CD8-positive, alpha-beta memory T cell (primary cell): ENCODE measurements around the gene DOCK4. TPM values are rescaled to one million over a fixed set of nuclear protein-coding genes. Genes with fewer than 3 reads are reported as not detected.

Experiments
- CTCF ChIA-PET: fragments of 350-600 bp; sonication (Branson Sonifier 250); formaldehyde crosslinking; loops from one replicate; lab custom pipeline; 2021; ENCODE audit warnings: antibody characterized with exemption; lab: Charles Lee
- POLR2A ChIA-PET: fragments of 350-600 bp; sonication (Branson Sonifier 250); formaldehyde crosslinking; loops from one replicate; lab custom pipeline; 2021; ENCODE audit warnings: antibody characterized with exemption; lab: Charles Lee
- DNase-seq, 5 donors: peaks; one replicate each; pipeline versions ENCODE4 v3.0.0 to v3.0.0-alpha.2; 2020 to 2022; ENCODE audit warnings: mixed read lengths in 1 of 5
- H3K27ac ChIP-seq: one replicate; pipeline ENCODE4 v1.7.0; 2013; ENCODE audit warnings: low read depth, mild to moderate bottlenecking, low read length, moderate library complexity
- H3K27me3 ChIP-seq: 2 replicates; pipeline ENCODE4 v1.7.0; 2013; ENCODE audit warnings: low read length, mild to moderate bottlenecking; ENCODE audit not compliant: insufficient read depth, poor library complexity, severe bottlenecking
- H3K36me3 ChIP-seq: 2 replicates; pipeline ENCODE4 v1.7.0; 2013; ENCODE audit warnings: mild to moderate bottlenecking, low read length, moderate library complexity; ENCODE audit not compliant: insufficient read depth
- H3K4me1 ChIP-seq: 2 replicates; pipeline ENCODE4 v1.7.0; 2013; ENCODE audit warnings: mild to moderate bottlenecking, low read length, moderate library complexity; ENCODE audit not compliant: insufficient read depth
- H3K4me3 ChIP-seq: 2 replicates; pipeline ENCODE4 v1.7.0; 2013; ENCODE audit warnings: mild to moderate bottlenecking, low read length
- H3K9me3 ChIP-seq: 2 replicates; pipeline ENCODE4 v1.7.0; 2013; ENCODE audit warnings: mild to moderate bottlenecking, low read length
- H3K27ac Mint-ChIP-seq, 8 donors: one replicate each; pipeline ENCODE4 v1.8.0; 2020 to 2021; ENCODE audit warnings: mixed read lengths in 8 of 8, mild to moderate bottlenecking in 6 of 8, inconsistent platforms in 3 of 8, moderate library complexity in 3 of 8
- H3K27me3 Mint-ChIP-seq, 2 donors: one replicate each; pipeline ENCODE4 v1.8.0; 2020 to 2021; ENCODE audit warnings: mixed read lengths in 2 of 2, mild to moderate bottlenecking in 1 of 2, moderate library complexity in 1 of 2
- H3K36me3 Mint-ChIP-seq, 3 donors: one replicate each; pipeline ENCODE4 v1.8.0; 2020 to 2021; ENCODE audit warnings: mixed read lengths in 3 of 3, inconsistent platforms in 1 of 3, mild to moderate bottlenecking in 1 of 3
- H3K4me1 Mint-ChIP-seq, 3 donors: one replicate each; pipeline ENCODE4 v1.8.0; 2020 to 2021; ENCODE audit warnings: mixed read lengths in 3 of 3, inconsistent platforms in 1 of 3, mild to moderate bottlenecking in 1 of 3
- H3K4me3 Mint-ChIP-seq, 7 donors: one replicate each; pipeline ENCODE4 v1.8.0; 2020 to 2021; ENCODE audit warnings: mixed read lengths in 7 of 7, mild to moderate bottlenecking in 6 of 7, moderate library complexity in 4 of 7, inconsistent platforms in 2 of 7
- H3K9me3 Mint-ChIP-seq, 5 donors: one replicate each; pipeline ENCODE4 v1.8.0; 2020 to 2022; ENCODE audit warnings: mixed read lengths in 5 of 5, mild to moderate bottlenecking in 3 of 5, moderate library complexity in 2 of 5, inconsistent platforms in 1 of 5
- polyA plus RNA-seq: library from polyadenylated mRNA; unstranded; fragments of 300-500 nt; fragmentation: Illumina TruSeq; gene quantifications from one replicate; pipeline ENCODE4 v1.2.3, GENCODE V29; 2021
- total RNA-seq, 2 experiments: library from RNA; stranded (reverse); gene quantifications; one replicate each; pipeline ENCODE4 v1.2.3, GENCODE V29; 2021

DOCK4 gene
- total and polyA plus RNA-seq, 3 experiments from 2014 or later: 1.2 TPM; not detected in 1

DNA sequence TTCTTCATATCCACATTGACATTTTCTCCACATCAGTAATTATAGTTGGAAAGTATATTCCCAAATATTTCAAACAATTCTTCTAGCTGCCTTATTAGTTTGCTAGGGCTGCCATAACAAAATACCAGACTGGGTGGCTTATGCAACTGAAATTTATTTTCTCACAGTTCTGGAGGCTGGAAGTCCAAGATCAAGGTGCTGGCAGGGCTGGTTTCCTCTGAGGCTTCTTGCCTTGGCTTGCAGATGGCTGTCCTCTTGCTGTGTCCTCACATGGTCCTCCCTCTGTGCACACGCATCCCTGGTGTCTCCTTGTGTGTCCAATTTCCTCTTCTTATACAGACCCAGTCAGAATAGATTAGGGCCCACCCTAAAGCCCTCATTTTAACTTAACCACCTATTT is 34.5 kb downstream of the DOCK4 start:
- CTCF ChIA-PET: no interaction called here

DNA sequence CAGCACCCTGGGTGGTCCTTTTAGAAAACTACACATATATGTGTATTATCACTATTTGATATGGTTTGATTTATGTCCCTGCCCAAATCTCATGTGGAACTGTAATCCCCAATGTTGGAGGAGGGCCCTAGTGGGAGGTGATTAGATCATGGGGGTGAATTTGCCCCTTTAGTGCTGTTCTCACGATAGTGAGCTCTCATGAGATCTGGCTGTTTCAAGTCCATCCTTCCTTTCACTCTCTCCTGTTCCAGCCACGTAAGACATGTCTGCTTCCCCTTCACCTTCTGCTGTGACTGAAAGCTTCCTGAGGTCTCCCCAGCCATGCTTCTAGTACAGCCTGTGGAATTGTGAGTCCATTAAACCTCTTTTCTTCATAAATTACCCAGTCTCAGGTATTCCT is 37.3 kb downstream of the DOCK4 start:
- no peak for DNase-seq
- Histone ChIP-seq H3K4me1 (no peaks in the 10 kb centered on the region), H3K27ac (no peak overlapping the region), H3K27me3 (no peaks in the 10 kb centered on the region), H3K36me3 (no peaks in the 10 kb centered on the region), H3K9me3 (no peaks in the 10 kb centered on the region), H3K4me3 (no peak overlapping the region)
- Mint-ChIP-seq H3K36me3 (no peaks in the 10 kb centered on the region), H3K27me3 (peaks cover 20 to 36% of the 10 kb centered on the region in 2 donors), H3K27ac (no peak overlapping the region), H3K9me3 (no peaks in the 10 kb centered on the region), H3K4me3 (no peak overlapping the region), H3K4me1 (no peaks in the 10 kb centered on the region)
- POLR2A ChIA-PET: no interaction called here
- CTCF ChIA-PET: no interaction called here

More for the DNA sequence above, 34.5 kb downstream of the DOCK4 start:
- POLR2A ChIA-PET: no interaction called here
- Mint-ChIP-seq H3K36me3 (peaks cover 0 to 4% (median 0%) of the 10 kb centered on the region in 3 donors), H3K4me1 (no peaks in the 10 kb centered on the region), H3K27me3 (peaks cover 25 to 58% of the 10 kb centered on the region in 2 donors), H3K9me3 (no peaks in the 10 kb centered on the region), H3K4me3 (no peak overlapping the region), H3K27ac (no peak overlapping the region)
- Histone ChIP-seq H3K27ac (no peak overlapping the region), H3K27me3 (peaks cover under 1% of the 10 kb centered on the region), H3K4me3 (no peak overlapping the region), H3K9me3 (no peaks in the 10 kb centered on the region), H3K4me1 (no peaks in the 10 kb centered on the region), H3K36me3 (no peaks in the 10 kb centered on the region)
- DNase-seq: no peak

DNA sequence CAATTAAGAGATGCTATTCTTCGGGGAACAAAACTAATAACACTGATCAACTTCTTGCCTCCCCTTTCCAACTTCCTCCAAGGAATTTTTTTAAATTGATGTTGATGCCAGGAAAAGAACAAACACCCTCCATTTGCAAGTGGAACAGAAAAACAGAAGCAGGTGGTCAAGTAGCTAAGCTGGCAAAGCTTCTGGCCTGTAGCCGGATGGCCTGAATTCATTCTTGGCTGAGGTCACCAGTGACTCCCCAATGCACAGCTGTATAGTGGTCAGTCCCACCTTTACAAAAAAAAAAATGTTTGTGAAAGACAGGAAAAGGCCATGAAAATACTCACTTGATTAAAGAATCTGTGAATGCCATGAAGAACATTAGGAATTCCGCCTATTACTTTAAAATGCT is 39.1 kb downstream of the DOCK4 start:
- peaks cover 18 to 21% of the 10 kb centered on the region in 2 donors for H3K27me3 Mint-ChIP-seq
- no peak overlapping the region for H3K27ac Mint-ChIP-seq
- H3K36me3 Mint-ChIP-seq: no peaks in the 10 kb centered on the region
- no peaks in the 10 kb centered on the region for H3K4me1 ChIP-seq
- no peak for DNase-seq
- no peaks in the 10 kb centered on the region for H3K9me3 Mint-ChIP-seq
- H3K9me3 ChIP-seq: no peaks in the 10 kb centered on the region
- H3K4me3 Mint-ChIP-seq: no peak overlapping the region
- ChIA-PET POLR2A (no interaction called here), CTCF (interaction anchor here (1.3 kb wide), 1 partner anchor 10 kb away, joined by 3 read pairs; no protein-coding TSS in a partner anchor)
- no peaks in the 10 kb centered on the region for H3K27me3 ChIP-seq
- no peaks in the 10 kb centered on the region for H3K36me3 ChIP-seq
- no peak overlapping the region for H3K27ac ChIP-seq
- H3K4me1 Mint-ChIP-seq: no peaks in the 10 kb centered on the region
- H3K4me3 ChIP-seq: no peak overlapping the region

DNA sequence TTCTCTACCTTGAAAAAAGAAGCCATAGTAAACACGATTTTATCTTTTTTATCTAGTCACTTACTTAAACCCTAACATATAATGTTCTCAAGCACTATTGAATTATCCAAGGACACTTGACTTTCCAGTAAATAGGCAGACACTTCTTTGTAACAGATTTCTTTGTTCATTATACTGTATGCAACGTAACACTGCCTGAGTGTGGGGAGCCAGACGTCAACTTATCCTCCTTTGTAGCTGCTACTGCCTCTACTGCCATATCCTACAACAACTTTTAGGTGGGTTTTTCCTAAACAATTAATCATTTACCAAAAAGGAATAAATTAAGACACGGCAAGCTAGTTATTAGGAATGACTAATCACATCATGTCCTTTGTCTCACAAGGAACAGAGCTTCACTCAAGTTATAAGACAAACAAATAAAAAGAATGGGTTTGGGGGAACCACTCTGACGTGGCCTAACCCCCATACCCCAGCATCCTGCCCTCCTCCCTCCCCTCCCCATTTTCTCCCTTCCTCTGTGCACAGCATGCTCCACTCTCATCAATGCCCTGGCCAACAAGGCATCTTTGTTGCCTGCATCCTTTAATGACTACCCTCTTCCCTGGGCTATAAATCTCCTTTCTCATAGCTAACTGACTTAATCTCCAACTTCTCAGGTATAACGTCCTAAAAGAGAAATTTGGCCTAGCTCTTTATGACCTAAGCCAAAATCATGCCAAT is 43.3 kb downstream of the DOCK4 start:
- POLR2A ChIA-PET: no interaction called here
- H3K27me3 ChIP-seq: no peaks in the 10 kb centered on the region
- CTCF ChIA-PET: no interaction called here

DNA sequence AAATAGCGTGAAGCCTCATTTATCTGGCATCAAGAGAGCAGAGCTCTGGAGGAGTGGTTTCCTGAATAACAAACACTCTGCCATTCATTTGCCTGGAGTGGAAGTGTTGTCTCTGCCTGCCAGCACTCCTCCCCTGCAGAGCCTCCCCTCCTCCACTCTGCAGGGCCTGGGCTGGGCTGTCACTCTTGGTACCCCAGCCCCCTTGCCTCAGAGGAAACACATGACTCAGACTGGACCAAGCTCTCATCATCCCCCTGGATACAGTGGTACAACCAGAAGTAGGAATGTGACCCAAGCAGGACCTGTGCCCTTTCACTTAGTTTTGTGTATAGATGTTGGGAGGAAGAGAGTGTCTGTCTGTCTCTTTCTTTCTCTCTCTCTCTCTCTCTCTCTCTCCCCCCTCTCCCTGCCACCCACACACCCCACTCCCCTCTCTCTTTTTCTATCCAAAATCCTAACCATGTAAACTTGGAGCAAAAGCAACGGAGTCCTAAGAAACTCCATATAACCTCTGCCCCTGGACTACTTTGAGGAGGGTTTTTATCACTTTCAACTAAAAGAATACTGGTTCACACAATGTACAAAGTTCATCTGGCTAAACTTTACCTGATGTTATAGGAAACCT is 43.9 kb downstream of the DOCK4 start:
- Histone ChIP-seq H3K36me3 (no peaks in the 10 kb centered on the region), H3K27ac (no peak overlapping the region), H3K4me1 (no peaks in the 10 kb centered on the region), H3K9me3 (no peaks in the 10 kb centered on the region), H3K27me3 (no peaks in the 10 kb centered on the region), H3K4me3 (no peak overlapping the region)
- ChIA-PET CTCF (no interaction called here), POLR2A (no interaction called here)
- DNase-seq: no peak
- Mint-ChIP-seq H3K27me3 (peaks cover 8 to 10% of the 10 kb centered on the region in 2 donors), H3K27ac (no peak overlapping the region), H3K4me1 (no peaks in the 10 kb centered on the region), H3K4me3 (no peak overlapping the region), H3K9me3 (no peaks in the 10 kb centered on the region), H3K36me3 (no peaks in the 10 kb centered on the region)

More for the DNA sequence above, 43.3 kb downstream of the DOCK4 start:
- Histone ChIP-seq H3K36me3 (no peaks in the 10 kb centered on the region), H3K4me3 (no peak overlapping the region), H3K9me3 (no peaks in the 10 kb centered on the region), H3K4me1 (no peaks in the 10 kb centered on the region), H3K27ac (no peak overlapping the region)
- H3K4me3 Mint-ChIP-seq: no peak overlapping the region
- no peaks in the 10 kb centered on the region for H3K4me1 Mint-ChIP-seq
- H3K27me3 Mint-ChIP-seq: peaks cover 8 to 10% of the 10 kb centered on the region in 2 donors
- H3K27ac Mint-ChIP-seq: no peak overlapping the region
- no peaks in the 10 kb centered on the region for H3K36me3 Mint-ChIP-seq
- no peak for DNase-seq
- no peaks in the 10 kb centered on the region for H3K9me3 Mint-ChIP-seq

DNA sequence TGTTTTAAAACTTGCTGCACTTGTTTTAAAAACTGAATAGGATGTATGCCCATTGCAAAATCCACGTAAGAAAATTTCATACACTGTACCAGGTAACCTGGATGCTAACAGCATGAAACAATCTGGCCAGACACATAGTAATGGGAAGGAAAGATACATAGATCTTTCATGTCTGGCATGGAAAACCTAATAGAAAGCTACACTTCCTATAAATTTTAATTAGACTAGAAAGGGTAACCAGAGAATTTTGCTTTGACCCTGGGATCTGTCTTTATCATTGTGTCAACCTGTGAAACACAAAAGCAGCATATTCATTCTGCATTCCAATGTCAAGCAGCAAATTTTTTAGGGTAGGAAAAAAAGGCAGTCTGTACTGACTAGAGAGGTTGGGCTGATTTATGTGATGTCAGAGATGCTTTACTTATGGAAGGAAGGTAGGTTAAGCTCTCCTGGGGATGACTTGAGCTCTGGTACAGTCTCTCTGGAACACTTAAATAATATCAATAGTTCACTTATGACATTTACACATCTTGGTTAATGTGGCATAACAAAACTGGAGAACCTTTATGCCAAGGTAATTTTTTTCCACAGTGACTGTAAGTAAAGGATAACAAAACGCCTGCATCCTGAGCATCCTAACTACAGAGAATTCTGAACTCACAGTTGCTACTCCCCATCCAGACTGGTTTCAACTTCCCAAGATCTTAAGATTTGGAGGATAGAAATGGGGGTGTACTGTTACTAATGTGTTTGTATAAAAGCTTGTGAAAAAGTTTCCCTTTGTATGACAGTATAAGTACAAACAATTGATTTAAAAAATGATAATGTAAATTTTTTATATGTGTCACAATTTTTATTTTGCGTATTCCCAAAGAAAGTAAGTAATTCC is 44.7 kb downstream of the DOCK4 start:
- Histone ChIP-seq H3K36me3 (no peaks in the 10 kb centered on the region), H3K27me3 (no peaks in the 10 kb centered on the region), H3K4me1 (no peaks in the 10 kb centered on the region), H3K4me3 (no peak overlapping the region), H3K9me3 (no peaks in the 10 kb centered on the region), H3K27ac (no peak overlapping the region)
- Mint-ChIP-seq H3K4me1 (no peaks in the 10 kb centered on the region), H3K9me3 (no peaks in the 10 kb centered on the region), H3K27ac (no peak overlapping the region), H3K36me3 (no peaks in the 10 kb centered on the region), H3K27me3 (peaks cover 7 to 11% of the 10 kb centered on the region in 2 donors), H3K4me3 (no peak overlapping the region)
- ChIA-PET CTCF (interaction anchor here (1.0 kb wide), 1 partner anchor 10 kb away, joined by 3 read pairs; no protein-coding TSS in a partner anchor), POLR2A (no interaction called here)
- DNase-seq: no peak

DNA sequence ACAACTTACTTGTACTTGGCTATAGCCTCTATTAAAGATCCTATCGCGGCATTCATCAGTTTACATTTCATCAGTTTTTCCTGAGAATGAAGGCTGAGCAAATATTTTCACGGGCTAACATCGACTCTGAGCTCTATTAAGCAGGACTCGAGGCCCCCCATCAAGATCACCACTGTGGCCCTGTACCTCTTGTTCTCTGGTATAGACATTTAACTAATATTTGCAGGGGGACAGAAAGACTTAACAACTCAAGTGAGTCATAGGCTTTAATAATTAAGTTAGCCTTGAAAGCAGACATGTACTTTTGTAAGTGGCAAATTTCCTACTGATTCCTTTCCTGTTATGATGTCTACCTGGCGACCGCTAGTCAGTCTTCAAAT is 45.4 kb downstream of the DOCK4 start:
- no peak overlapping the region for H3K4me3 Mint-ChIP-seq
- no peaks in the 10 kb centered on the region for H3K36me3 Mint-ChIP-seq
- DNase-seq: no peak
- Histone ChIP-seq H3K4me1 (no peaks in the 10 kb centered on the region), H3K27me3 (no peaks in the 10 kb centered on the region), H3K27ac (no peak overlapping the region), H3K9me3 (no peaks in the 10 kb centered on the region), H3K4me3 (no peak overlapping the region), H3K36me3 (no peaks in the 10 kb centered on the region)
- no peak overlapping the region for H3K27ac Mint-ChIP-seq
- H3K4me1 Mint-ChIP-seq: no peaks in the 10 kb centered on the region
- CTCF ChIA-PET: interaction anchor here (1.0 kb wide), 1 partner anchor 9 kb away, joined by 3 read pairs; no protein-coding TSS in a partner anchor
- POLR2A ChIA-PET: no interaction called here
- H3K27me3 Mint-ChIP-seq: peaks cover 7 to 11% of the 10 kb centered on the region in 2 donors
- H3K9me3 Mint-ChIP-seq: no peaks in the 10 kb centered on the region
